Esophagus mucosa (tissue), 1 donor: ENCODE results near the gene PSPN. TPM values are rescaled to one million over a fixed set of nuclear protein-coding genes. Genes with fewer than 3 reads are reported as not detected.
A peak's percentile ranks its signal among the peaks of the same experiment; 100 is the strongest.

Experiments used
- ATAC-seq: fragments of 200-7000 bp; cut with Tn5 transposase; one replicate; pipeline ENCODE4 v1.9.1; 2020
- total RNA-seq: library from RNA; stranded (reverse); gene quantifications from one replicate; pipeline ENCODE4 v1.2.4, GENCODE V29; 2023
- donor health status: DM: yes; HTN: yes; CAD: no.

Gene PSPN, protein sequence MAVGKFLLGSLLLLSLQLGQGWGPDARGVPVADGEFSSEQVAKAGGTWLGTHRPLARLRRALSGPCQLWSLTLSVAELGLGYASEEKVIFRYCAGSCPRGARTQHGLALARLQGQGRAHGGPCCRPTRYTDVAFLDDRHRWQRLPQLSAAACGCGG
- 1.5 TPM for total RNA-seq

GRCh38 chr19:6375411-6376010, at the start of gene PSPN:
PSPN (minus strand) TSS chr19:6375933; CDS start chr19:6375849, 84 bp downstream.
- ATAC-seq, result no peak

DNA sequence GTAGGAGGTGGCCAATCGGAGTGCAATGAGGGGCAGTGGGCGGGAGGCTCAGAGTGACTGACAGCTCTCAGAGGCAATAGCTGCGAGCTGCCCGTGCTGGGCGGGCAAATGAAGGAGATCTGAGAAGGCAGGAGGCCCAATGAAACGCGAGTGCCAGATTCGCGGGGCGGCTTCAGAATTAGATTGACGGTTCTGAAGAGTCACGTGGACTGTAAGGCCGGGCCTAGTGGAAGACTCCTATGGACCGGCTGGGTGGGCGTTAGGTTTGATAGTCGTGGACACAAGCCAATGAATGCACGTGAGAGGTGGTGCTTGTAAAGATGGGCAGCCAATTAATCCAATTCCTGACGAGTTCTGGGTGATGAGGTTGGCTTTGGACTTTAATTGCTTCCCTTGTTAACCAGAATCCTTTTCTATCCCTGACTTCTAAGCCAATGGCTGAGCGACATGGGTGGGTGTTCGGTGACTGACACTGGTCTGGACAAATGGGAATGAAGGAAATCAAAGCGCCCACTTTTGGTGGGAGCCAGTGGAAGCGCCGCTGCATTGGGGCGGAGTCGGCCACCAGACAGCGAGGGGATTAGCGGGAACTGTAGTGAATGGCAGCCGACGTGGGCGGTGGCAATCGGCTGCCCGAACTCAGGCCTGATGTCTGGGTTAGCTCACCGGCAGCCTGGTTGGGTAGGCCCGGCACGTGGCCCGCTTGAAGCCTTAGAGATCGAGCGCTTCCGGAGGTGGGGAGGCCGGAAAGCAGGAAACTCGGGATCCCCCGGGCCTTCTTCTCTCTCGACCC, 49.4 kb upstream of the PSPN start:
- ATAC-seq, result peak; percentile 95

DNA sequence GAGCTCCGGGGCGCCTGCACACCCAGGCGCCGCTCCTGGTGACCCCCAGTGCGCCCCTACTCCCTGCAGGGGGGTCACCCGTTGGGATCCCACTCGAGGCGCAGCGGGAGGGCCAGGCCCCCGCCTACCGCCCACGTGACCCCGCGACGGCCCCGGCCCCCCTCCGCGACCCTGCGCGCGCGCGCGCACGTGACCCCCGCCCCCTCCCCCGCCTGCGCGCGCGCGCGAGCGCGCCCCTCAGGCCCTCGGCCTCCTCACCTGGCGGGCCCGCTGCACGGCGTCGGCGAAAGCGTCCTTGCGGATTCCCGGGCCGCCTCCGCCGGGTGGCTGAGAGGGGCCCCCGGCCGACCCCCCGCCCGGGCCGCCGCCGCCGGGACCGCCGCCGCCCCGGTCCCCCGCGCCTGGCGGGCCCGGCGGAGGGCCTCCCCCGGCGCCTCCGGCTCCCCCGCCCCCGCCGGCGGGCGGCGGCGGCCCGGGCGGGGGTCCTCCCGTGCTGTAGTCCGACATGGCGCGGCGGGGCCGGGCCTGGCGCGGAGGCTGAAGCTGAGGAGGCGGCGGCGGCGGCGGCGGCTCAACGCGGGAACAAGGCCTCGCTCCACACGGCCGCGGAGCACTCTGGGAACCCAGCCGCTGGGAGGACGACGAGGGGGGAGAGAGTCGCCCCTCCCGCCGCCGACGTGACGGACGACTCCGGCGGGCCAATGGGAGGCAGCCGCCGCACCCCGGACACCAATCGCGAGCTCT, 48.6 kb upstream of the PSPN start, which contains the start of gene KHSRP:
Gene KHSRP, minus strand, starts transcription at position 617 of the 744 bp plus-strand sequence. Its CDS starts 110 bp downstream, at position 507.
- no peak for ATAC-seq

- ATAC-seq, result no peak
Observed at GRCh38 chr19:6423499-6424194, 47.9 kb upstream of the PSPN start.

DNA sequence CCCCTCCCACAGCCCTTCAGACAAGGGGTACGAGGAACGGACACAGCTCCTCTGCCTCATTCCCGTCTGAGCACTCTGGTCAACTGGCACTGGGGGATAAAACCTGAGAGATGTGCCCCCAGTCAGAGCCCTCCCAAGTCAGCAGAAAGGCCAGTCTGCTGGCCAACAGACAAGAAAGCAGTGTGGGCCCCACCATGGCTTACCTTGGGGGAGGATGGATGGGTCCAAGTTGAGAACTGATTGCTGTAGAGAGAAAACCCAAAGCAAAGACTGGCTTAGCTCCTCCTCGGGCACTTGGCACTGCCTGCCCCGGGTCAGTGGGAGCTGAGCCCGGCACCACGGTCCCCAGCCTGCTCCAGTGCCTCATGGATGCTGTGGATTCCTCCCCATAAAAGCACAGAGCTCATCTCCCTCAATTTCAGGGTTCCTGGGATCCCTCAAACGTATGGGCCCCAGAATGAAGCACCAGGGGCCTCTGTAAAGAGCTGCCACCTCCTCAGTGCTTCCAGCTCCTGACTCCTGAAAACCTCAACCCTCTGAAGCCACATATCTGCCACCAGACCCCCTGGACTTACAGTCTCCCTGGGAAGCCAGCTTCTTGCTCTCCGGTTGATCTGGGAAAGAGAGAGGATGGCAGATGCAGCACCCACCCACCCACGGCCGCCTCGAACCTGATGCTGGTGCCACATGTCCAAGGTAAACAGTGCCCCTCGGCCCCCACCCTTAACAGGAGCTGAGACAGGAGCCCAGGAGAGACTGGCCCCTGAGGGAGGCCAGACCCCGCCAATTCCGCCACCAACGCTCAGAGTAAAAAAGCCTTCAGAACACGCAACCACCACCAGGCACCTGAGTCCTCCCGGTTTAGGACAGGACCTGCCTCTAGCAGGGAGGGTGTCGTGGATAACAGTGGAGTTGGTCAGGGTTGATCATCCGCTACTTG, 45.6 kb upstream of the PSPN start:
- ATAC-seq, result no peak

DNA sequence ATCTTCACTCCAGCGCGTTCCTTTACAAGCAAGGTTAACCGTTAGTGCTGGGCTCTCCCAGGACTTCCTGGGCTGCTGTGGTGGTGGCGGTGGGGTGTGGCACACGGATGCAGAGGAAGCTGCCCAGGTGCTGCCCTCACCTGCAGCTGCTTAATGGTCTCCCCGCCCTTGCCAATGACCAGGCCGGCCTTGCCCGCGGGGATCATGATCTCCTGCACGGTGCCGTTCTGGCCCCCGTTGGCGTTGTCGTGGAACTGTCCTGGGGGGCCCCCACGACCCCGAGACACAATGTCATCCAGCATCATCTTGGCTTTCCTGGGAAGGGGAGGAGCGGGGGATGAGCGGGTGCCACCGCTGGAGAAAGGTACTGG, 42.8 kb upstream of the PSPN start:
- ATAC-seq, result no peak

DNA sequence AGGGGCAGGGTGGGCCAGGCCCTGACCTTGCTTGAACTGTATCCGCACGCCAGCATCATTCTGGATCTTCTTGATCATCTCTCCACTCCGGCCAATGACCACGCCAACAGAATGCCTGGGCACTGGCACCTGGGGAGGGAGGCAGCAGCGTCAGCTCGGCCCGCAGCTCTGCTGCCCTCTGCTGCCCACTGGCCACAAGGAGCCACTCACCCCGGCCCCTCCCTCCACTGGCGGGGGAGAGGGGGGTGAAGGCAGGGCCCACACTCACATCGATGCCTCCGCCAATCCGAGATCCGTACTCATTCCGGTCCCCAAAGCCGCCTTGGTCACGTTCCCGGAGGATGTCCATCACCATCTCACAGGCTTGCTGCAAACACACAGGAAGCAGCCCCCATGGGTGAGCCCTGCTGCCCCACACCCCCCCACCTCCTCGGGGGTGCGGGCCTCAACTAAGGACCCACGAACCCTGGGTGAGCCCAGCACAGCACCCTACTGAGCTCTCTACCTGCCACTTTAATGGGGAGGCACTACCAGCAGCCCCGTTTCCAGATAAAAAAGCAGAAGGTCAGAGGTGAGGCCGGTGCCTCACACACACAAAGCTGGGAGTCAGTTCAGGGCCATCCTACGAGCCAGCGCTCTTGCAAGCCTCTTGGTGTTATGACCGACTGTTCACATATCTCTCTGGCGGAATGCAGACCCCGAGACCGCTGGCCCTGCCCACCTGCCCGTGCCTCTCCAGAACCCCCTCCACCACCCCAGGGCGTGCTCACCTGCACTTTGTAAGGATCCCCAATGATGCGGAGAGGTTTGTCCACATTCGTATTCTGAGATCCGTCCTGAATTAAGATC, 42.2 kb upstream of the PSPN start:
- ATAC-seq, result no peak

DNA sequence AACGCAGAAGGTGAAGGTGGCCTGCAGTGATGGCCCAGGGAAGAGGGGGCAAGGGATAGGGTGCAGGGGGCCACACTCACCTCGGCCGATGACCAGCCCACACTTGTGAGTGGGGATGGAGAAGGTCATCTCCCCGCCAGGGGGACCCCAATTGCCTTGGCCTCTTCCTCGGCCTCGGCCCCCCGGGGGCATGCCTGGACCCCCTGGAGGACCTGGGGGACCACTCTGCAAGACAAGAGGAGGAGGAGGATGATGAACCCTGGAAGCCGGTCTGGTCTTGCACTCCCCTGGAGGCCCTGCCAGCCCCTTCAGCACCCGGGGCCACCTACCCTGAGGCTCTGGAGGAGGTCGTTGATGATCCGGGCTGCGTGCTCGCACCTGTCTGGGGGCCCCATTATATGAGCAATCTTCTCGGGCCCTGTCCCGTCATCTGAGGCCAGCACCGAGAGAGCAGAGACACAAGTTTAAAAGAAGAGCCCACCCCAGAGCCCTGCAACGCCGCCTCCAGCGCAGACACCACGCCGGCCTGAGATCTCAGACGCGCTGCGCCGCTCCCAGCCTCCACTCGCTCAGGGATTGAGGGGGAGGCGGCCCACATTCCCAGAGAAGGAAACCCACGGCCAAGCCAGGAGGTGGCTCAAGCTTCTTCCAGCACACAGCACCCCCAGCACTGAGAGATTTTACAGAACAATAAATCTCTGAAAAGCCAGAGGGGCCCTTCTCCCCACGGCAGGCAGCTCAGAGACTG, 41.1 kb upstream of the PSPN start:
- no peak for ATAC-seq

GRCh38 chr19:6415591-6416190, 40.0 kb upstream of the PSPN start:
- no peak for ATAC-seq

GRCh38 chr19:6414793-6415590, 39.3 kb upstream of the PSPN start:
- no peak for ATAC-seq

DNA sequence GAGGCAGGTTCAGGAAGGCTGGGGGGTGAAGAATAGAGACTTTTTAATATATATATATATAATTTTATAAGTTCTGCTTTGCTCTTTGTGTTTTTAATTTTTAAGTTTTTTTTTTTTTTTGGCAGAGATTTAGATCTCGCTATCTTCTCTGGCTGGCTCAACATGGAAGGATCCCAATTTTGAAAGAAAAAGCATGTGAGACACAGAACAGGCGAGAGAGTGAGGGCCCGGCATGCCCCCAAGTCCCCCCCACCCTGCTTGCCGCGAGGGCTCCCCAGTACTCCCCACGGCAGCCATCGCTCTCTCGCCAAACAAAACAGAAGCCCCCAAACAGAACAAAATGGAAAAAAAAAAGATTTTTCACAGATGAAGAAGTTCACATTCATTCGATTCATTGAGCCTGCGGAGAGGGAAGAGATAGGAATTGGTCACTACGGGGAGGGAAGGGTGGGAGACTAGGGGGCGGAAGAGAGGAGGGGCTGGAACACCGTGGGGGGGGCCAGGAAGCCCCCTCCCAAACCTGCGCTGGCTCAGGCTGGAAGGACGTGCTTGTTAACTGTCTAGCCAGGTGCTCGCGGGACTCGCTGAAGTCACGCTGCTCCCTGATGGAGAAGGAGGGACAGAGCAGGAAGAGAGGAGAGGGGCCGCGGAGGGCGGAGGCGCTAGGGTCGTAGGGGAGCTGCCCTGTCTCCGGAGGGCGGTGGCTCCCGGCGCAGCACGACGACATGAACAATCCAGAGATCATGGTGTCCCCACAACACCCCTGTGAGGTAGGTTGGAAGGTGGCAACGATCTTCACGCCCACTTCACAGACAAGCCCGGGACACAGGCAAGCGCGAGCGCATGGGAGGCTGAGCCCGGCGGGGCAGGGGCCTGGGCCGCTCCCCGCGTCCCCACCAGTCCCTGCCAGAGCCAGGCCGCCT, 38.2 kb upstream of the PSPN start:
- no peak for ATAC-seq

GRCh38 chr19:6413291-6413690, 37.6 kb upstream of the PSPN start:
- no peak for ATAC-seq

- ATAC-seq, result peak; percentile 21
Observed at GRCh38 chr19:6412447-6413091, 36.8 kb upstream of the PSPN start.

GRCh38 chr19:6412061-6412446, 36.3 kb upstream of the PSPN start:
- peak; percentile 6 for ATAC-seq

DNA sequence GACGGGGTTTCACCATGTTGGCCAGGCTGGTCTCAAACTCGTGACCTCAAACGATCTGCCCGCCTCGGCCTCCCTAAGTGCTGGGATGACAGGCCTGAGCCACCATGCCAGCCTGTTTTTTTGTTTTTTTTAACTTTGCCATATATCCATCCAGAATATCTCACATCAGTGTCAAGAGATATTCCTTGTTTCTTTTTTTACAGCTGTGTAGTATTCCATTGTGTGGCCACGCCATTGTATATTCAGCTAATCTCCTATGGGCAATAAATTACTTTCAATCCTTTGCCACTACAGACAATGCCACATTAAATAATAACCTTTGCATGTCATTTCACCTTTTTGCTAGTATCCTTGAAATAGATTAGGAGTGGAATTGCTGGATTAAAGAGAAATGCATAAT, 33.6 kb upstream of the PSPN start:
- no peak for ATAC-seq

- ATAC-seq, result no peak
Observed at GRCh38 chr19:6406401-6406800, 30.7 kb upstream of the PSPN start.
